ENCODE measurements around the gene CUX1. TPM values are rescaled to one million over a fixed set of nuclear protein-coding genes. Genes with fewer than 3 reads are reported as not detected.

Gene CUX1
- total and polyA plus RNA-seq, 2 of the 13 experiments (the other 11 are each of a cell fraction or from before 2014, with no cell fraction given): 13.7 to 14.9 TPM

DNA sequence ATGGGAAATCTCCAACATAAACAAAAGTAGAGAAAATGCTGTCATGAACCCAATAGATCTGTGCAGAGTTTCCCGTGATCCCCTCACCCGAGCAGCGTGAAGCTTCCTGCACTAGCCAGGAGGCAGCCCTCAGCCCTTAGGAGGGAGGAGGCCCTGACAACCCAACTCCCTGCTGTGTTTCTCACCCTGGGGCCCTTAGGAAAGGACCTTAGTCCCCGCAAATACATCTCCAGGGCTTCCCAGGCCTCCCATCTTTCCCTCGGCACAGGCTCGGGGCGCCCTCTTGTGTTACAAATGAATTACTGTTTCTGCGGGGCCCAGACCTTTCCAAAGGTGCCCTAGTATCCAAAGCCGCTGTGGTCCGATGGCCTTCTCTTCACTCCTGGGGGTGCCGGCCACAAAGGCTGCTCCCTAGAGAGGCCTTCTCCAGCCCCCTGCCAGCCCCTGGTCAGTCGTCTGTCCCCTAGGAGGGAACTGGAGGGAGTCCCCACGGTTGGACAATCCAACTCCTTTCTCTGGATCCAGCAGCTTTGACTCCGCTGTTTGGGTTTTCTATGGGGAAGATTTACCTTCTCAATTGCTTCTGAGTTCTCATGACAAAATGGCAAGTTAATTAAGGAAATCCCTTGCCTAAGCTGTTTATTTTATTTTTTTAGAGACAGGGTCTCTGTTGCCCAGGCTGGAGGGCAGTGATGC lies 419.3 kb downstream of the CUX1 start:
- Histone ChIP-seq H2AFZ (ENCODE audit: low read length) (no peak overlapping the region), H3K4me3 (replicated peaks in 1 of 3; ENCODE audit: insufficient read depth in 1 of 3, low read depth in 2 of 3, low read length in 3 of 3) (no peak overlapping the region), H4K20me1 (ENCODE audit: insufficient read depth, low read length) (no peaks in the 10 kb centered on the region), H3K36me3 (replicated peaks in 1 of 2; ENCODE audit: control insufficient read depth in 1 of 2, insufficient read depth in 2 of 2, low read length in 2 of 2) (peaks cover 29 to 41% of the 10 kb centered on the region in 2 experiments; a peak in 4 of 5 replicates), H3K79me2 (ENCODE audit: insufficient read depth, low read length) (no peaks in the 10 kb centered on the region), H3K27me3 (ENCODE audit: control insufficient read depth in 1 of 2, insufficient read depth in 2 of 2, low read length in 2 of 2) (no peaks in the 10 kb centered on the region), H3K9ac (ENCODE audit: insufficient read depth, low read depth, low read length) (no peak overlapping the region), H3K9me3 (ENCODE audit: low read length) (no peaks in the 10 kb centered on the region), H3K4me2 (ENCODE audit: low read depth, low read length) (no peak overlapping the region), H3K4me1 (ENCODE audit: insufficient read depth, low read length) (peaks cover 7% of the 10 kb centered on the region), H3K27ac (ENCODE audit: extremely low read length, insufficient read depth, low read length) (no peak overlapping the region)
- WGBS (ENCODE audit: low lambda C conversion rate): 44% methylated on average over 11 of the region's 14 CpGs
- ATAC-seq: peak; percentile 95
- intact Hi-C loops (cut with micrococcal nuclease; ENCODE audit: unreplicated experiment): loop anchor here (1.0 to 10.0 kb wide), 3 partner anchors 82 to 692 kb away; no protein-coding TSS in a partner anchor
- peak; percentile 46 for DNase-seq (ENCODE audit: low spot score)
- FAIRE-seq: peak; percentile 48
- no TSS peak for BruUV-seq (replicated peaks)
- POLR2A ChIA-PET: no interaction called here
- in situ Hi-C loops (cut with HindIII; ENCODE audit: extremely low pct_ligation_motif_present, low pct_unique_long_range_greater_than_20kb): no loop called here
- CTCF ChIA-PET (ENCODE audit: low intra/inter-chr PET ratio, low total read pairs): interaction anchor here (1.3 to 2.2 kb wide), 3 partner anchors 35 to 694 kb away, joined by 3 to 9 read pairs (median 5); no protein-coding TSS in a partner anchor
- TF ChIP-seq FOXA1 (IDR thresholded peaks at IDR 0.05) (no peak), FOXA1 (CRISPR knock-in tag; IDR thresholded peaks at IDR 0.05) (no peak), HES4 (CRISPR knock-in tag; IDR thresholded peaks at IDR 0.05; ENCODE audit: borderline replicate concordance) (no peak), ZBTB1 (CRISPR knock-in tag; IDR thresholded peaks at IDR 0.05; ENCODE audit: borderline replicate concordance) (no peak), KDM5A (IDR thresholded peaks at IDR 0.05; ENCODE audit: borderline replicate concordance, low read length) (no peak), SSRP1 (CRISPR knock-in tag; IDR thresholded peaks at IDR 0.05) (no peak), SNAI1 (CRISPR knock-in tag; IDR thresholded peaks at IDR 0.05; ENCODE audit: borderline replicate concordance) (no peak), TCF7L2 (IDR thresholded peaks at IDR 0.05; ENCODE audit: low read depth, low read length) (no peak), ZNF589 (CRISPR knock-in tag; conservative IDR thresholded peaks at IDR 0.05) (no peak), KLF9 (CRISPR knock-in tag; IDR thresholded peaks at IDR 0.05; ENCODE audit: low read depth) (no peak), ZNF816 (CRISPR knock-in tag; IDR thresholded peaks at IDR 0.05; ENCODE audit: borderline replicate concordance) (no peak), ZFP37 (CRISPR knock-in tag; IDR thresholded peaks at IDR 0.05; ENCODE audit: borderline replicate concordance) (no peak), PCBP1 (IDR thresholded peaks at IDR 0.05; ENCODE audit: borderline replicate concordance, low read depth, low read length) (no peak), ZNF30 (CRISPR knock-in tag; IDR thresholded peaks at IDR 0.05) (no peak), SIN3B (IDR thresholded peaks at IDR 0.05; ENCODE audit: low read length) (no peak), CBFB (CRISPR knock-in tag; IDR thresholded peaks at IDR 0.05) (no peak), SOX5 (CRISPR knock-in tag; IDR thresholded peaks at IDR 0.05; ENCODE audit: borderline replicate concordance) (no peak), ZNF331 (CRISPR knock-in tag; IDR thresholded peaks at IDR 0.05) (no peak), POLR2AphosphoS5 (IDR thresholded peaks at IDR 0.05; ENCODE audit: low read depth, low read length) (no peak), MIXL1 (CRISPR knock-in tag; IDR thresholded peaks at IDR 0.05) (0 out of 2 replicates have a peak, but pooled peaks have one; percentile 62)
- TF ChIP-seq, protein P1, sequence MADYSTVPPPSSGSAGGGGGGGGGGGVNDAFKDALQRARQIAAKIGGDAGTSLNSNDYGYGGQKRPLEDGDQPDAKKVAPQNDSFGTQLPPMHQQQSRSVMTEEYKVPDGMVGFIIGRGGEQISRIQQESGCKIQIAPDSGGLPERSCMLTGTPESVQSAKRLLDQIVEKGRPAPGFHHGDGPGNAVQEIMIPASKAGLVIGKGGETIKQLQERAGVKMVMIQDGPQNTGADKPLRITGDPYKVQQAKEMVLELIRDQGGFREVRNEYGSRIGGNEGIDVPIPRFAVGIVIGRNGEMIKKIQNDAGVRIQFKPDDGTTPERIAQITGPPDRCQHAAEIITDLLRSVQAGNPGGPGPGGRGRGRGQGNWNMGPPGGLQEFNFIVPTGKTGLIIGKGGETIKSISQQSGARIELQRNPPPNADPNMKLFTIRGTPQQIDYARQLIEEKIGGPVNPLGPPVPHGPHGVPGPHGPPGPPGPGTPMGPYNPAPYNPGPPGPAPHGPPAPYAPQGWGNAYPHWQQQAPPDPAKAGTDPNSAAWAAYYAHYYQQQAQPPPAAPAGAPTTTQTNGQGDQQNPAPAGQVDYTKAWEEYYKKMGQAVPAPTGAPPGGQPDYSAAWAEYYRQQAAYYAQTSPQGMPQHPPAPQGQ (CRISPR knock-in tag; IDR thresholded peaks at IDR 0.05; ENCODE audit: borderline replicate concordance): no peak
- TF ChIP-seq, protein P2, sequence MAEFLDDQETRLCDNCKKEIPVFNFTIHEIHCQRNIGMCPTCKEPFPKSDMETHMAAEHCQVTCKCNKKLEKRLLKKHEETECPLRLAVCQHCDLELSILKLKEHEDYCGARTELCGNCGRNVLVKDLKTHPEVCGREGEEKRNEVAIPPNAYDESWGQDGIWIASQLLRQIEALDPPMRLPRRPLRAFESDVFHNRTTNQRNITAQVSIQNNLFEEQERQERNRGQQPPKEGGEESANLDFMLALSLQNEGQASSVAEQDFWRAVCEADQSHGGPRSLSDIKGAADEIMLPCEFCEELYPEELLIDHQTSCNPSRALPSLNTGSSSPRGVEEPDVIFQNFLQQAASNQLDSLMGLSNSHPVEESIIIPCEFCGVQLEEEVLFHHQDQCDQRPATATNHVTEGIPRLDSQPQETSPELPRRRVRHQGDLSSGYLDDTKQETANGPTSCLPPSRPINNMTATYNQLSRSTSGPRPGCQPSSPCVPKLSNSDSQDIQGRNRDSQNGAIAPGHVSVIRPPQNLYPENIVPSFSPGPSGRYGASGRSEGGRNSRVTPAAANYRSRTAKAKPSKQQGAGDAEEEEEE (CRISPR knock-in tag; IDR thresholded peaks at IDR 0.05; ENCODE audit: borderline replicate concordance): no peak
- TF ChIP-seq, protein P3, sequence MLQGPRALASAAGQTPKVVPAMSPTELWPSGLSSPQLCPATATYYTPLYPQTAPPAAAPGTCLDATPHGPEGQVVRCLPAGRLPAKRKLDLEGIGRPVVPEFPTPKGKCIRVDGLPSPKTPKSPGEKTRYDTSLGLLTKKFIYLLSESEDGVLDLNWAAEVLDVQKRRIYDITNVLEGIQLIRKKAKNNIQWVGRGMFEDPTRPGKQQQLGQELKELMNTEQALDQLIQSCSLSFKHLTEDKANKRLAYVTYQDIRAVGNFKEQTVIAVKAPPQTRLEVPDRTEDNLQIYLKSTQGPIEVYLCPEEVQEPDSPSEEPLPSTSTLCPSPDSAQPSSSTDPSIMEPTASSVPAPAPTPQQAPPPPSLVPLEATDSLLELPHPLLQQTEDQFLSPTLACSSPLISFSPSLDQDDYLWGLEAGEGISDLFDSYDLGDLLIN (CRISPR knock-in tag; IDR thresholded peaks at IDR 0.05; ENCODE audit: borderline replicate concordance): no peak
